A204.1 (cell line): ENCODE results near the gene OR5AU1.

ENCODE experiments used
- FAIRE-seq: peaks from 2 replicates; lab custom pipeline; 2012; peaks lifted over from hg19 to GRCh38; lab: Jason Lieb, UNC

OR5AU1 gene

GRCh38 chr14:21155963-21156362 is at the start of gene OR5AU1:
Gene OR5AU1, minus strand, starts transcription at chr14:21156063. Its CDS starts 191 bp downstream, at chr14:21155872.
- no peak for FAIRE-seq

DNA sequence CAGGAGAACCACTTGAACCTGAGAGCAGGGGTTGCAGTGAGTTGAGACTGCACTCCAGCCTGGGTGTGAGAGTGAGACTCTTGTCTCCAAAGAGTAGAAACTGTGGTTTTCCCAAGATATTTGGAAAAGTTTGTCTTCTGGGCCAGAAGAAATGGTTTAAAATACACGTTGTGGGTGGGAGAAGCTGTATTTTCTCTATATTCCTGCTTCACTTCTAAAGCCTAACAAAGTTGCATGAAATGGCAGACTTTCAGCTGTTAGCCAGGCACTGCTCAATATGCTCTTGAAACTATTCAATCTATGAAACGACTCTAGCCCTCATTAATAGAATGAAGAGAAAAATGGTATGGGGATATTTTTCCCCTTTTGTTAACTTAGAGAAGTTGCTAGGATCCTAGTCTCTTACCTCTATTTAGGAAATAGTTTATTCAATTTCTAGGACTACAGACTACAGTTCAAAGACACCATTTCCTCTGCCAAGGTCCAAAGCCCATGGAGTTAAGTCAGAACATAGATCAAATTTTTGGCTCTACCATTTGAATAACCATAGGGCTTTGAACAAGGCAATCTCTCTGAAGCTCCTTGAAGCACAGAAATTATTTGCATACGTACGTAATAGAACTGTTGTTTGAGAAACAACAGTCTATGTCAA is 49.3 kb upstream of the OR5AU1 start:
- no peak for FAIRE-seq

DNA sequence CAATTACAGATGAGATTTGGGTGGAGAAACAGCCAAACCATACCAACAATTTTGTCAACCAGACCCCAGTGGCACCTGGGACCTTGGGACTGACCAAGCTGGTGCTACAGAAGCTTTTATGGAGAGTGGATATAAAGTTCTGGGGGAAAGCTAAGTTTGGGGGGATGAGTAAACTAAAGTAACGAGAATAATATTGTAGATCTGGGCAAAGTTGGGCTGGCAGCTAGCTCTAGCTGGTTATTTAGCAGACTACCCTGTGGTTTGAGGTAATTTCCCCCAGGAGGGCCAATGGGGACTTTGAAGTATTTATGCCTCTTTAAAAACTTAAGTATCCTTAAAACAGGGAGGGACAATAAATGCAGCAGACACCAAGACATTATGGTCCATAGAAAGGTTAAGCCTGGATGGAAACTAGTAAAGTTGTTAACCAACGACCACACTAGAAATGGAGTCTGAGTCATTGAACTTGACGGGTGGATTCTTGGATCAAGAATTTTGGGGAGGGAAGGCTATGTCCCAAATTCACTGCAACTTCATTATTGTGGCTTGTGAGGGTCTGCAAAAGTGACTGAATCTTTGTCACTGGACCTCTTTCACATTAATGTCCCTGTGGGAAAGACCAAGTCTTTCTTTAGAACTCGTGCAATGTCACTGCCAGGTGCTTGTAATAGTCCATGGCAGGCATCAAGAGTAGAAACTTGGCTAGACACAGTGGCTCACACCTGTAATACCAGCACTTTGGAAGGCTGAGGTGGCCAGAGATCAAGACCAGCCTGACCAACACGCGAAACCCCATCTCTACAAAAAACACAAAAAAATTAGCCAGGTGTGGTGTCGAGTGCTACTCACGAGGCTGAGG is 48.5 kb upstream of the OR5AU1 start:
- no peak for FAIRE-seq

GRCh38 chr14:21203470-21204166 is 47.8 kb upstream of the OR5AU1 start:
- FAIRE-seq, result no peak

DNA sequence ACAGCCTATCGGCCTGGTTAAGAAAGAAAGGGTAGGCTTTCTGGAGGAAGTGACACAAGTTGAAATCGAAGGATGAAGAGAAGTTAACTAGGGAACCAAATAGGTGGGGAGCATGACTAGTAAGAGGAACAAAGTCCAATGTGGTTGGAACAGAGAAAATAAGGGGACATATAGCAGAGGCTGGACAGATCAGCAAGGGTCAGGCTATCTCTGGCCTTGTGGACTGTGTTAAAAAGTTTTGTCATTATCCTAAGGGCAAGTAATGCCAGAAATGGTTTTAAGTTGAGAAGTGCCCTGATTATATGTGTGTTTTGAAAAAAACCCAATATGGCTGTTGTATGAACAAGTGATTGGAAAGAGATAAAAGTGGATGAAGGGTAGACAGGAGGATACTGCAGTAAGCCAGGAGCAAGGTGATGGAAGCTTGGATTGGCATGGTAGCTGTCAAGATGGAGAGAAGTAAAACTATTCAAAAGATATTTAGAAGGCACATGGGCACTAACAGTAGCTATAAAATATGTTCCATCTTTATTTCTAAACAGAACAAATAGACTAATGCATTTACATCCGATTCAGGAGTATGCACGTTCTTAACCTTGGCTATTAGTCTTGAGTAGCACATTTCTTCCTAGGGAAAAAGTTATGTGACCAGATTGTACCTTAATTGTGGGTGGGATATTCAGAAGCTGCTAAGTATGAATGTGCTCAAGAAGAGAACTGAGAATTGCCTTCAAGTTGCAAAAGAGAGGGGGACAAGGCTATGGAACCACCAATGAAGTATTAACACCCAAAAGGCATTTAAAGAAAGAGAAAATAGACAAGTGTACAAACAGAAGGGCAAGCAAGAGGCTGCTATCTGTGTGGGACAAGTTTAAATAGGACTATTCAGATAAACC is 46.8 kb upstream of the OR5AU1 start:
- no peak for FAIRE-seq

- no peak for FAIRE-seq
Measured at GRCh38 chr14:21201732-21202462, 46.0 kb upstream of the OR5AU1 start.

- FAIRE-seq, result no peak
Measured at GRCh38 chr14:21200752-21201461, 45.0 kb upstream of the OR5AU1 start.

GRCh38 chr14:21199611-21200560 is 44.0 kb upstream of the OR5AU1 start:
- FAIRE-seq, result no peak

DNA sequence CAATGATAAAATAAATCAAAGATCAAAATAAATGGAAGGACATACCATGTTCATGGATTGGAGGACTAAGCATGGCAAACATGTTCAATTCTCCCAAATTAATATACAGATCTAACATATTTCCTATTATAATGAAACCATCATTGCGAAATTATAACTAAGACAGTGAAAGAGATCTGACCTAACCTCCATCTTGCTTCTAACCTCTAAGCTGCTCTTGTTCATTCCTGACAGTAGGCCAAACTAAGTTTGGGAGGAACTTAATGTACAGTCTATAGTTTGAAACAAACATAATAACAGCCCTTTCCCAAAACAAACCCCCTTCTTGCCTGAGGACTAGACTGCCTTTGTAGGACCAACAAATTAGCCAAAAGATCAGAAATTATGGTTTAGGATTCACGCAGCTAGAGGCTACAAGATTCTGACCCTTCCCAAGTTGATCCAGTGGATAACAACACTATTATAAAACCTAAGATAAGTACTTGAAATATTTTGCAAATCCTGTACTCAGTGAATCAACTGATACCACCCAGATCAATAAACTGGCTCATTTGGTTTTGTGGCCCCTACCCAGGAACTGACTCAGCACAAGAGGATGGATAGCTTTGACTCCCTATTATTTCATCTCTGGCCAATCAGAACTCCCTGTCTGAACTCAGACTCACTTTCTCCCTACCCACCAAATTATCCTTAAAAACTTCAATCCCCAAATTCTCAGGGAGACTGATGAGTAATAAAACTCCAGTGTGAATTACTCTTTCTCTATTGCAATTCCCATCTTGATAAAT is 41.7 kb upstream of the OR5AU1 start:
- no peak for FAIRE-seq

- FAIRE-seq, result no peak
Measured at GRCh38 chr14:21194597-21194996, 38.7 kb upstream of the OR5AU1 start.

DNA sequence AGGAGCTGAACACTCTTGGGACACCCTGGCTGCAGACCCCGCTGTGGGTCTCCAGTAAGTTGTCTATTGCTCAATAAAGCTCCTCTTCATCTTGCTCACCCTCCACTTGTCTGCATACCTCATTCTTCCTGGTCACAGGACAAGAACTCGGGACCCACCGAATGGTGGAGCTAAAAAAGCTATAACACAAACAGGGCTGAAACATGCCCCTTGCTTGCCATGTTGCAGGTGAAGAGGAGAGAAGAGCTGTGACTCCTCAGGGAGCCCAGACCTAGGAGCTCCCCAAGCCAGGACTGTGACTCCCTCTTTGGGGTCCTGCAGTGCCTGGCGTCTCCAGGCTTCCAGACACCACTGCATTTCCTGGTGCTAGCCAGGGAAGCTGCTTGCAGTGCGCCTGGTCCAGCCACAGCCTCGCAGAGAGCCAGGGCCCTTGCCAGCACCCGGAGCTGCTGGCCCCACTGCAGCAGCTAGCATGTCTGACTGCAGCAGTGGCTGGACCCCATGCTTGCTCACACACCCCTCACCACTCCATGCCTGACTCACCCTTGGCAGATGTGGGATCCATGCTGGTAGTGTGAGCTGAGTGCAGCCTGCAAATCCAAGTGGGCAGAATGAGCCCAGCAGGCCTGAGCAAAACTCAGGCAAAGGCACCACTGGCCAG is 37.1 kb upstream of the OR5AU1 start:
- FAIRE-seq, result no peak

- no peak for FAIRE-seq
Measured at GRCh38 chr14:21192447-21192822, 36.6 kb upstream of the OR5AU1 start.

DNA sequence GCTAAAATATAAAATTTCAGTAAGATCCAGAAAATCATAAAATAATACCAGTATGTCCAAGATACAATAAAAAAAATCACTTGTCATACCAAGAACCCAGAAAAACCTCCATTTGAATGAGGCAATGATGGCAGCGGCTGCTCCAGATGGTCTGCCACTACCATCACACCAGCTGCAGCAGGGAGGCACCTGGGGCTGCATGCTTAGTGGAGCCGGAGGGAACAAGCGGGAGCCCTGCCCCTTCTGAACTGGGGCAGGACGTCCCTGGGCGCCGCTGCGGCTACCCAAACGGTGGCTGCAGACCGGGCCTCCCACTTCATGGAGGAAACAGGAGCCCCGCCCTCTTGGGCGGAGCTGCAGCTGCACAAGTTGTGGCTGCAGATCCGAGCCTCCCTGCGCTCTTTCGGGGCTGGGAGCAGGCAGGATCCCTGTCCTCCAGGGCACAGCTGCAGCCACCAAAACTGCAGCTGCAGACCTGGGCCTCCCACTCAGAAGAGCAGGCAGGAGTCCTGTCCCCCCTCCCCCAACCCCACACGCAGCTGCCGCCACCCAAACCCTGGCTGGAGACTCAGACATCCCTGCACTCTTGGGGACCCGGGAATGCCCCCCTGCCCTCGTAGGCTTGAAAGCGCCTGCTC is 36.1 kb upstream of the OR5AU1 start:
- no peak for FAIRE-seq

DNA sequence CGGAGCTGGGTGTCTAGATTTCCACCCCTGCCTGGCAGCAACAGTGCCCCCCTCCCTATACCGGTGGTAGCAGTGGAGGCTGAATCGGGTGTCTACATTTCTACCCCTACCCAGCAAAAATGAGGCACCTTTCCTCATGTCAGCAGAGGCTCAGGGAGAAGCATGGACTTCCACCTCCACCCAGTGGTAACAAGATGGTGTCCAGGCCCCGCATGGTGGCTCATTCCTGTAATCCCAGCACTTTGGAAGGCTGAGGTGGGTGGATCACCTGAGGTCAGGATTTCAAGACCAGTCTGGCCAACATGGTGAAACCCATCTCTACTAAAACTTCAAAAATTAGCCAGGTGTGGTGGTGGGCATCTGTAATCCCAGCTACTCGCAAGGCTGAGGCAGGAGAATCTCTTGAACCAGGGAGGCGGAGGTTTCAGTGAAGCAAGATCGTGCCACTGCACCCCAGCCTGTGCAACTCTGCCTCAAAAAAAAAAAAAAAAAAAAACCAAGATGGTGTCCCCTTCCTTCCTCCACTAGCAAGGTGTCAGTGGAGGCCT is 35.5 kb upstream of the OR5AU1 start:
- no peak for FAIRE-seq

DNA sequence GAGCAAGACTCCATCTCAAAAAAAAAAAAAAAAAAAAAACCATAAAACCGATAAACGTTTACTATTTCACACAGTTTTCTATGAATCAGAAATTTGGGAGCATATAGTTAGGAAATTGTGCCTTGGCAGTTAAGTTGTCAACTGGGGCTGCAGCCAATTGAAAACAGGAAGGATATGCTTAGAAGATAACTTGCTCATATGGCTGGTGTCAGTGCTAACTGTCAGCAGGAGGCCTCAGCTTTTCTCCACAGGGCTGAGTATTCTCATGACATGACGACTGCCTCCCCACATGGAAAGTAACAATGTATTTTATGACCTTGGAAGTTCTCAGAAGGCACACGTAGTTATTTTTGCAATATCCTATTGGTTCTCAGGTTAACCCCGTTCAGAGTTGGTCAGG is 29.6 kb upstream of the OR5AU1 start:
- FAIRE-seq, result no peak

DNA sequence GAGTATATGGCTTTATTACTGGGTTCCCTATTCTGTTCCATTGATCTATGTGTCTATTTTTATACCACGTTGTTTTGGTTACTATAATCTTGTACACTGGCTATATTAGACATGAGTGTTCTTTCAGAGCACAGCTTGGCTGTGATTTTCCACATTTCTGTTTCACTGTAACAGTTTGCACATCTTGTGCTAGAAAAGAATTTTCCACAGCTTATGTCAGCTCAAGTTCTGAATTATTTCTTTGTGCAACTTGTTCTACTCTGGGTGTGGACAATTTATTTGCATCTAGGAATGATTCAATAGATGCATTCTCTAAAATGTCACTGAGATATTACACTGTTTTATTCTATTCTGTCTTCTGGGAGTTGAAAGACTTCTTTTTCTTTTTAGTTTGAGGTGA is 28.4 kb upstream of the OR5AU1 start:
- FAIRE-seq, result no peak

DNA sequence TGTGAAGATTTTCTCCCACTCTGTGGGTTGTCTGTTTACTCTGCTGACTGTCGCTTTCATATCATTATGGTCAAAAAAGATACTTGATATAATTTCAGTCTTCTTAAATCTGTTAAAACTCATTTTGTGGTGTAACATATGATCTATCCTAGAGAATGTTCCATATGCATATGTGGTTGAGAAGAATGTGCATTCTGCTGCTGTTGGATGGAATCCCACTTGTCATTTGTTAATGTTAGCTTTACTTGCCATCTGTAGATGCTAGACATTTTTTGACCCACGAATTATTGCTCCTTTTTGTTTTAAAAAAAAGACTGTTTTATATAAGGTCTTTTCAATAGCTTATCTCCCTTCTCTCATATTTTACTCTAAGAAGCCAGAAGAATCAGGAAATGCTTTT is 26.3 kb upstream of the OR5AU1 start:
- FAIRE-seq, result no peak
